ENCODE data around the gene CATSPER4.
"Not testable (repeated sequence)": the region's sequence is repeated elsewhere in the genome, so short reads cannot be mapped to it uniquely, and the experiment has no call there.

CATSPER4 gene

DNA sequence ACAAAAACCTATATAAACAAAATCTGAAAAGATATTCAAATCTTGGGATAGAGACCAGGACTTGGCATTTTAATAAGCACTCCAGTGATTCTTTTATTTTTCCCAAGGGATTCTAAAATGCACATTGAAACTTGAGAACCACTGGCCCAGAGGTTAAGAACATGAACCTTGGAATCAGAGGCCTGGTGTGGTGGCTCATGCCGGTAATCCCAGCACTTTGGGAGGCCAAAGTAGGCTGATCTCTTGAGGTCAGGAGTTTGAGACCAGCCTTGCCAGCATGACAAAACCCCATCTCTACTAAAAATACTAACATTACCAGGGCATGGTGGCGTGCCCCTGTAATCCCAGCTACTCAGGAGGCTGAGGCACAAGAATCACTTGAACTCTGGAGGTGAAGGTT is 30.7 kb downstream of the CATSPER4 start:
- Histone ChIP-seq H3K27ac (replicated peaks; ENCODE audit: low read length) (no peak overlapping the region), H3K14ac (ENCODE audit: low read length) (no peak overlapping the region), H3K4me2 (ENCODE audit: insufficient read depth, low read length, poor library complexity, severe bottlenecking) (no peak overlapping the region), H2BK5ac (ENCODE audit: low read length) (no peak overlapping the region), H2BK15ac (ENCODE audit: low read length) (no peak overlapping the region), H3K79me1 (ENCODE audit: low read depth, low read length) (no peaks in the 10 kb centered on the region), H3K4ac (ENCODE audit: low read length) (no peak overlapping the region), H3K4me1 (ENCODE audit: control insufficient read depth in 2 of 2, insufficient read depth in 1 of 2, low read depth in 1 of 2, low read length in 2 of 2) (peaks cover 9 to 10% of the 10 kb centered on the region in 2 donors), H3K9ac (ENCODE audit: low read depth, low read length, poor library complexity) (no peak overlapping the region), H3K23ac (ENCODE audit: low read depth, low read length, poor library complexity) (no peak overlapping the region), H4K91ac (ENCODE audit: low read depth, low read length, poor library complexity) (no peak overlapping the region), H2AFZ (ENCODE audit: low read length) (no peak overlapping the region), H3K9me3 (replicated peaks in 1 of 2; ENCODE audit: control insufficient read depth in 2 of 2, insufficient read depth in 1 of 2, low read depth in 1 of 2, low read length in 2 of 2) (no peaks in the 10 kb centered on the region), H3K18ac (ENCODE audit: low read length) (no peak overlapping the region), H3K27me3 (ENCODE audit: control insufficient read depth in 3 of 3, insufficient read depth in 3 of 3, low read depth in 1 of 3, low read length in 3 of 3) (peaks cover 0 to 41% (median 11%) of the 10 kb centered on the region in 3 experiments), H3K36me3 (replicated peaks in 1 of 2; ENCODE audit: control insufficient read depth in 2 of 2, insufficient read depth in 2 of 2, low read length in 2 of 2) (no peaks in the 10 kb centered on the region), H3K4me3 (ENCODE audit: low read length in 2 of 2) (no peak overlapping the region), H2AK5ac (ENCODE audit: low read depth, low read length) (no peak overlapping the region), H2BK120ac (ENCODE audit: low read depth, low read length) (no peak overlapping the region), H4K8ac (ENCODE audit: low read depth, low read length) (no peak overlapping the region), H2BK12ac (ENCODE audit: low read length) (no peak overlapping the region)
- no CpG with 5 or more reads among the region's 2 CpGs for WGBS, 2 donors (ENCODE audit: extremely low coverage in 2 of 2, insufficient read length in 2 of 2, insufficient replicate concordance in 1 of 2)
- no peak for DNase-seq (ENCODE audit: low spot score)

DNA sequence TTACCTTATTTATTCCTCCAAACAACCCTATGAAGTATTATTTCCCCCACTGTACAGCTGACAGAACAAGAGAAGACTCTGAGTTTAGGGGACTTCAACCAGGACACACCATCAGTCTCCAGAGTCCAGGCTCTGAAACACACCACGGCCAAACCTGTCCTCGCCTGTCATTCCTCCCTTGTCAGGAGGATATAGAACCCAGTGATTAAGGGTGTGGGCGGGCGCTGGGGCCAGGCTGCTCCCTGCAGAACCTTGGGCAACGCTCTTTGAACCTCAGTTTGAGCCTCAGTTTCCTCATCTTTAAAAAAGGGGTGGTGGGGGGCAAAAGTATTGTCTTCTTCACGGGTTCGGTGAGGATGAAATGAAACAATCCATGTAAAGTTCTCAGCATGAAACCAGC is 34.2 kb downstream of the CATSPER4 start:
- Histone ChIP-seq H3K27ac (replicated peaks; ENCODE audit: low read length) (no peak overlapping the region), H3K27me3 (ENCODE audit: control insufficient read depth in 3 of 3, insufficient read depth in 3 of 3, low read depth in 1 of 3, low read length in 3 of 3) (peaks cover 0 to 62% (median 14%) of the 10 kb centered on the region in 3 experiments), H3K18ac (ENCODE audit: low read length) (no peak overlapping the region), H4K91ac (ENCODE audit: low read depth, low read length, poor library complexity) (no peak overlapping the region), H3K4me1 (ENCODE audit: control insufficient read depth in 2 of 2, insufficient read depth in 1 of 2, low read depth in 1 of 2, low read length in 2 of 2) (peaks cover 9 to 10% of the 10 kb centered on the region in 2 donors), H4K8ac (ENCODE audit: low read depth, low read length) (no peak overlapping the region), H3K4me3 (ENCODE audit: low read length in 2 of 2) (no peak overlapping the region), H2BK12ac (ENCODE audit: low read length) (no peak overlapping the region), H3K9me3 (replicated peaks in 1 of 2; ENCODE audit: control insufficient read depth in 2 of 2, insufficient read depth in 1 of 2, low read depth in 1 of 2, low read length in 2 of 2) (peaks cover 0 to 3% of the 10 kb centered on the region in 2 donors), H3K9ac (ENCODE audit: low read depth, low read length, poor library complexity) (no peak overlapping the region), H2BK15ac (ENCODE audit: low read length) (no peak overlapping the region), H2AFZ (ENCODE audit: low read length) (peak overlapping the region; percentile 83), H3K79me1 (ENCODE audit: low read depth, low read length) (no peaks in the 10 kb centered on the region), H2BK120ac (ENCODE audit: low read depth, low read length) (no peak overlapping the region), H3K14ac (ENCODE audit: low read length) (no peak overlapping the region), H2BK5ac (ENCODE audit: low read length) (no peak overlapping the region), H3K4ac (ENCODE audit: low read length) (no peak overlapping the region), H2AK5ac (ENCODE audit: low read depth, low read length) (no peak overlapping the region), H3K36me3 (replicated peaks in 1 of 2; ENCODE audit: control insufficient read depth in 2 of 2, insufficient read depth in 2 of 2, low read length in 2 of 2) (no peaks in the 10 kb centered on the region), H3K23ac (ENCODE audit: low read depth, low read length, poor library complexity) (no peak overlapping the region), H3K4me2 (ENCODE audit: insufficient read depth, low read length, poor library complexity, severe bottlenecking) (no peak overlapping the region)
- no peak for DNase-seq (ENCODE audit: low spot score)
- WGBS, 2 donors (ENCODE audit: extremely low coverage in 2 of 2, insufficient read length in 2 of 2, insufficient replicate concordance in 1 of 2), result no CpG with 5 or more reads among the region's 7 CpGs

DNA sequence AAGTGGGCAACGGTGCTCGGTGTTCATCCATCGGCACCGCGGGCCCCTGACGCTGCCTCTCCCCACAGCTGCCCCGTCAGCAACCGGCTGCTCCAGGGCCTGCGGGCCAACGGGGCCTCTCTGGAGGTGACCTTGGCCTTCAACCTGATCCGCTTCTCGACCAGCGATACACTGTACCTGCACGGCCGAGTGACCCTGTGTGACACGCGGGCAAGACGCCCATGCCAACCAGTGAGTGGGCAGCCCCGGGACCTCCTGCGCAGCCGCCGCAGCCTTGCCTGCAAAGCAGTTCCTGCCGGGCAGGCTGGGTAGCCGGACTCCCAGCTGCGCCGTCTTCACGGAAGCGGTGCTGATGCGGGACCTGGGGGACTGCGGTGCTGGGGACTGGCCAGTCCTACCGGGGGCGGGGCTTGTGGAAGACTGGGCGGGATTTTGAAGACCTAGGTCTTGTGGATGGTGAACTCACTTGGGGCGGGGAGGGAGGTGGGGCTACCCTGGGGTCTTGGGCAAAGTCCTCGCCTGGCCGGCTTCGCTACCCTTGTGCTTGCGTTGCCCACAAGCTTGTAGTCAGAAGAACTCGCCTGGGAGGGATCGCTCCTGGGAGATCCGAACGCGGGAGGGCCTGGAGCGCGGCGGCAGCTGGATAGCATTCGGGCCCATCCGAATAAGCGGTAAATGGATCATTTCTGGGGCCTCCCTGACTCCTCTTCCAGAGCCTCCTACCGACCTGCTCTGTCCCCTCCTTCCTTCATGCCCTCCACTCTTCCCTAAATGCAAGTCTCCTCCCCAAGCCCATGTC is 34.8 kb downstream of the CATSPER4 start:
- Histone ChIP-seq H3K27me3 (ENCODE audit: control insufficient read depth in 3 of 3, insufficient read depth in 3 of 3, low read depth in 1 of 3, low read length in 3 of 3) (peaks cover 0 to 62% (median 14%) of the 10 kb centered on the region in 3 experiments), H2BK12ac (ENCODE audit: low read length) (peak overlapping the region; percentile 58), H3K4me1 (ENCODE audit: control insufficient read depth in 2 of 2, insufficient read depth in 1 of 2, low read depth in 1 of 2, low read length in 2 of 2) (peaks cover 6 to 7% of the 10 kb centered on the region in 2 donors), H2BK120ac (ENCODE audit: low read depth, low read length) (no peak overlapping the region), H3K23ac (ENCODE audit: low read depth, low read length, poor library complexity) (peak overlapping the region; percentile 12), H3K36me3 (replicated peaks in 1 of 2; ENCODE audit: control insufficient read depth in 2 of 2, insufficient read depth in 2 of 2, low read length in 2 of 2) (no peaks in the 10 kb centered on the region), H4K8ac (ENCODE audit: low read depth, low read length) (no peak overlapping the region), H2AK5ac (ENCODE audit: low read depth, low read length) (no peak overlapping the region), H3K79me1 (ENCODE audit: low read depth, low read length) (no peaks in the 10 kb centered on the region), H3K4me3 (ENCODE audit: low read length in 2 of 2) (peak overlapping the region; percentile 29 to 59), H2BK15ac (ENCODE audit: low read length) (no peak overlapping the region), H3K4ac (ENCODE audit: low read length) (no peak overlapping the region), H3K18ac (ENCODE audit: low read length) (peak overlapping the region; percentile 92), H4K91ac (ENCODE audit: low read depth, low read length, poor library complexity) (no peak overlapping the region), H2AFZ (ENCODE audit: low read length) (peak overlapping the region; percentile 83), H3K14ac (ENCODE audit: low read length) (no peak overlapping the region), H2BK5ac (ENCODE audit: low read length) (no peak overlapping the region), H3K9ac (ENCODE audit: low read depth, low read length, poor library complexity) (peak overlapping the region; percentile 79), H3K27ac (replicated peaks; ENCODE audit: low read length) (no peak overlapping the region), H3K4me2 (ENCODE audit: insufficient read depth, low read length, poor library complexity, severe bottlenecking) (peak overlapping the region; percentile 89), H3K9me3 (replicated peaks in 1 of 2; ENCODE audit: control insufficient read depth in 2 of 2, insufficient read depth in 1 of 2, low read depth in 1 of 2, low read length in 2 of 2) (peaks cover 0 to 3% of the 10 kb centered on the region in 2 donors)
- DNase-seq (ENCODE audit: low spot score), result peak; percentile 78
- no CpG with 5 or more reads among the region's 50 CpGs for WGBS, 2 donors (ENCODE audit: extremely low coverage in 2 of 2, insufficient read length in 2 of 2, insufficient replicate concordance in 1 of 2)

DNA sequence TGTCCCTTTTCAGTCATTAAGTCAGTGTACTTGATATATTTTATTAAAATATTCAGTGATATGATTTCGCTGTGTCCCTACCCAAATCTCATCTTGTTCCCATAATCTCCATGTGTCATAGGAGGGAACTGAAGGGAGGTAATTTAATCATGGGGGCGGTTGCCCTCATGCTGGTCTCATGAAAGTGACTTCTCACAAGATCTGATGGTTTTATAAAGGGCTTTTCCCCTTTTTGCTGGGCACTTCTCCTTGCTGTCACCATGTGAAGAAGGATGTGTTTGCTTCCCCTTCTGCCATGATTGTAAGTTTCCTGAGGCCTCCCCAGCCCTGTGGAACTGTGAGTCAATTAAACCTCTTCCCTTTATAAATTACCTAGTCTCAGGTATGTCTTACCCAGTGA is 40.3 kb downstream of the CATSPER4 start:
- H3K79me1 ChIP-seq (ENCODE audit: low read depth, low read length); H3K18ac ChIP-seq (ENCODE audit: low read length); H2BK5ac ChIP-seq (ENCODE audit: low read length); H3K27ac ChIP-seq (replicated peaks; ENCODE audit: low read length); DNase-seq (ENCODE audit: low spot score); H3K4me3 ChIP-seq (ENCODE audit: low read length in 2 of 2); H3K23ac ChIP-seq (ENCODE audit: low read depth, low read length, poor library complexity); H3K4me1 ChIP-seq (ENCODE audit: control insufficient read depth in 2 of 2, insufficient read depth in 1 of 2, low read depth in 1 of 2, low read length in 2 of 2); H2AK5ac ChIP-seq (ENCODE audit: low read depth, low read length); H3K9ac ChIP-seq (ENCODE audit: low read depth, low read length, poor library complexity); H2BK12ac ChIP-seq (ENCODE audit: low read length); H3K9me3 ChIP-seq (replicated peaks in 1 of 2; ENCODE audit: control insufficient read depth in 2 of 2, insufficient read depth in 1 of 2, low read depth in 1 of 2, low read length in 2 of 2); H3K4ac ChIP-seq (ENCODE audit: low read length); H4K8ac ChIP-seq (ENCODE audit: low read depth, low read length); H2BK15ac ChIP-seq (ENCODE audit: low read length); H3K4me2 ChIP-seq (ENCODE audit: insufficient read depth, low read length, poor library complexity, severe bottlenecking); H2BK120ac ChIP-seq (ENCODE audit: low read depth, low read length); H2AFZ ChIP-seq (ENCODE audit: low read length); H3K36me3 ChIP-seq (replicated peaks in 1 of 2; ENCODE audit: control insufficient read depth in 2 of 2, insufficient read depth in 2 of 2, low read length in 2 of 2); H3K14ac ChIP-seq (ENCODE audit: low read length); H4K91ac ChIP-seq (ENCODE audit: low read depth, low read length, poor library complexity): not testable (repeated sequence)
- no CpG with 5 or more reads among the region's 2 CpGs for WGBS, 2 donors (ENCODE audit: extremely low coverage in 2 of 2, insufficient read length in 2 of 2, insufficient replicate concordance in 1 of 2)
- peaks cover 0 to 27% (median 5%) of the 10 kb centered on the region in 3 experiments for H3K27me3 ChIP-seq (ENCODE audit: control insufficient read depth in 3 of 3, insufficient read depth in 3 of 3, low read depth in 1 of 3, low read length in 3 of 3)
